Activated T-cell treated with anti-CD3 and anti-CD28 coated beads for 4 hours (primary cell): ENCODE measurements around the gene RELN.

Experiments used
- DNase-seq: peaks from one replicate; pipeline ENCODE4 v3.0.0-alpha.2; 2020

The RELN gene

GRCh38 chr7:103889451-103889850 lies 100.0 kb downstream of the RELN start:
- no peak for DNase-seq

GRCh38 chr7:103888603-103889153 lies 100.8 kb downstream of the RELN start:
- DNase-seq, result no peak

DNA sequence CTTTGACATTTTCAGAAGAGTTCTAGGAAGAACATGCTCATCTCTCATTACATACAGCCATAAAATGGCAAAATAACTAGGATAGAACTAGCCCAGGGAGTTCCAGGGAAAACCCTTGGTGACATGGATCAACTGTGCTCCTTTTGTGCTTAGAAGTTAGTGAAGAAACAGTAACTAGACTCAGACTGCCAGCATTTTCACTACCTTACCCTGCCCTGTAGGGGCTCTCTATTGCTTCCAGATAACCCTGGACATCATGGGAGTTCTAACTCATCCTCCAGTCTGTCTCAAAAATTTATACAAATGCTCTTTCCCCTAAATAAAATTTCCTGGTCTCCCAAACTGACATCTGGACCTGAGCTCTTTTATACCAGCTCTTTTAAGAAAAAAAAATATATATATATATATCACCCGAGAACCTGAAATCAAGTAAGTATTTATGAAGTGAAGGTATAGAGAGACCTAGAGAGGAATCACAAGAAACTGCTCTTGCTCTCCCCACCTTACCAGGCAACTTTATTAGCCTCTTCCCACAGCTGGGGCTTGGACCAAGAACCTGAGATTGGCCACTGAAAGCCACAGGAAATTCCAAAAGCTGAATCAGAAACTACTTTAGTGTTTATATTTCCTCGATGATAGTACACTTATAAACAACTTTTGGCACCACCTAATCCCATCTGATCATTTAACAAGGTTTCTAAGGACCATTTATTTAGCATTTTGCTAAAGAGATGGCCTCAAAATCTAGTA lies 101.4 kb downstream of the RELN start:
- DNase-seq, result no peak

- DNase-seq, result no peak
Measured at GRCh38 chr7:103887050-103887449, 102.4 kb downstream of the RELN start.

DNA sequence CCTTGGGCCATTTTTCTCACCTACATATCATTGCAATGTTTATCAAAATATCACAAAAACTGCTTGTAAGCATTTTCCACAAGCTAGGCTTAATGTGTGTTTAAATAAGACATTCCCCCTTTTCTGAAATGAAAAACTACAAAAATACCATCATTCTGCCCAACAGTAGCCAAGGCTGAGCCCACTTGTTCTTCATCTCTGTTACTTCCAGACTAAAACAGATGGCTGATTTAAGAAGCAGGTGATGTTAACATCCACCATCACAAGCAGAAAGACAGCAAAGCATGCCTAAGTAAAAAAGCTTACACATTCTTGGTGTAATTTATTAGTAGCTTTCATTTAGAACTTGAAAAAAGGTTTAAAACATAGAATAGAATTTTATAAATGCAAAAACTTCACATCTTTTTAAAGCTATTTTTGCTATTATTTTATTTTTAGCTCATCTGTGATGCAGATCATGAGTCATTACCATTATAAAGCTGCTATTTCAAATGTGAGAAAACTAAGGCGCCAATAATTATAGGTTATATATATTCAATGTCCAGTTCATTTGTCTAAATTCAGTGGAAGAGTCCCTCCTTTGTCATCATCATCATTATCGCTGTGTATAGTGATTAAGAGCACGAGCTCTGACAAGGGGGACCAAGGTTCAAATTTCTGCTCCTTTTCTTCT lies 109.4 kb downstream of the RELN start:
- DNase-seq, result no peak

- no peak for DNase-seq
Measured at GRCh38 chr7:103879411-103879810, 110.0 kb downstream of the RELN start.

DNA sequence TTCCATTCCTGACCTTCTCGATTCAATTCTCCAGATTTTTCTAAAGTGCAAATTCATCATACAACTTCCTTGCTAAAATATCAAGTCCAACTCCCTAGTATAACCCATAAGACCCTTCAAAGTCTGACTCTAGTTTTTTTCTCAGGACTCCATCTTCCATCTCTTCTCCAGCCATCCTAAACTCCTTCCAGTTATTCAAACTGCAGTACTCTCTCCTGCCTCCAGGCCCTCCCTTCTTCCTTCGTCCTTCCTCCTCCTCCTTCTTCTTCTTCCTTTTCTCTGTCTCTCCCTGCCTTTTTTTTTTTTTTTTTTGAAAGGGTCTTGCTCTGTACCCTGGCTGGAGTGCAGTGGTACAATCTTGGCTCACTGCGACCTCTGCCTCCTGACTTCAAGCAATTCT lies 111.9 kb downstream of the RELN start:
- no peak for DNase-seq

DNA sequence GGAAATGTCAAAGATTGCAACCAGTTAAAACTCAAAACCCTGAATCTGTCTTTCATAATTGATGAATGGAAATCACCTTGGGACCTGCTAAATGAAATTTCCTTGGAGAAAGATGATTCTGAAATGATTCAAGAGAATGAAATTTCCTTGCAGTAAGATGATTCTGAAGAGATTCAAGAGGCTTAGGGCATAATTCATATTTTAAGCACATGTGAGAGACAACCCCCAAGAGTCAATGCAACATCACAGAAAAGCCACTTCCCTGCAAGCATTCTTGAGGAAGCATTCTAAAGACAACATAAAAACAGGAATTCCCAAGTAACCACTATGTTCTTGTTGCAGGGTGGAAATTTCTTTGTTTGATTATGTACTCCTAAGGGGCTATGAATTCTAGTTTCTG lies 113.7 kb downstream of the RELN start:
- DNase-seq, result no peak

DNA sequence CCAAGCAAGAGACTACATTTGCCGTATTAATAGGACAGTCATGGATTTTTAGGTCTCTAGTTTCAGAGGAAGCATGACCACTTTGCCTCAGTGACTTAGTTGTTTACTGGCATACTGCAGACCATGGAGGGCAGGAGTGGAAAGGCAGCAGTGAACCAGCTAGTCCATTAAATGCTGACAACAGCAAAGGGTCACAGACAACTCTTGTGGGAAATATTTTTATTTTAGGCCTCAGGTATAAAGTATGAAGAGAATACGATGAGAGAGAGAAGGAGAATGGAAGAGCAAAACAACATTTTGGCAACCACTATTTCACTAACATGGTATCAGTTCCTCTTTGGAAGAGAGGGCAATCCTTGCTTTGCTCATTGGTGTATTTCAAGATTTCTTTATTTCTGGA lies 118.0 kb downstream of the RELN start:
- DNase-seq, result no peak

GRCh38 chr7:103870664-103871063 lies 118.8 kb downstream of the RELN start:
- DNase-seq, result no peak

DNA sequence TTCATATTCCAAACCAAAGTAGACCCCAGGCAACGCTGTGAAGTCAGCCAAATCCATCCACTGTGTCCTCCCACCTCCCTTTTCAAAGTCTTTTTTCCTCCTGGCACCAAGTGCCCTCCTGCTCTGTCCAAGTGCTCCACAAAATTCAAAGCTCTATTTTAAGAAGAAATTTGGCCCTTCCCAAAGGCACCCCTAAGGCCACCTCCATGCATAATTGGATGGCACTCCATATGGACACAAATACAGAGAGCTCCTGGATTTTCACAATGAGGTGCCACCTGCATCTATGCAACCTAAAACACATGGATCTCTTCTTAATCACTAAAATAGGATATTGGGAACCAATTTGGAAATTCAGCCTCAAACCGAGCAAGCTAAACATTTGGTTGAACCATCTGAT lies 121.6 kb downstream of the RELN start:
- DNase-seq, result no peak

DNA sequence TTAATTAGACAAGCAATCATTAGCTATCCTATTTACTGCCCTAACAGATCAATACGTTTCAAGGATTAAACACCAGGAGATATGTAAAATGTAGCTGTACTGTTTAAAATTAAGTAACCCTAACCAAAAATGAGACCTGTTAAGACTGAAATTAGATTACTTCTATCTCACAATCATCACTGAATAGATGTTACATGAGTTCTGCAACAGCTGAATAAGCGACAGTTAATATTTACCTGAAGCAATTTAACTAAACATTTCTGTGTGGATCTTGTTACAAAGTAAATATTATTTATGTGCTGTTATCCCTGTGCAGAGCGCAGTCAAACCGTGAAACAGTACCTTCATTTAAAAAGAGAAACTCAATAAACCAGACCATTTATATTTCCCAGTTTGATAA lies 122.5 kb downstream of the RELN start:
- DNase-seq, result no peak

DNA sequence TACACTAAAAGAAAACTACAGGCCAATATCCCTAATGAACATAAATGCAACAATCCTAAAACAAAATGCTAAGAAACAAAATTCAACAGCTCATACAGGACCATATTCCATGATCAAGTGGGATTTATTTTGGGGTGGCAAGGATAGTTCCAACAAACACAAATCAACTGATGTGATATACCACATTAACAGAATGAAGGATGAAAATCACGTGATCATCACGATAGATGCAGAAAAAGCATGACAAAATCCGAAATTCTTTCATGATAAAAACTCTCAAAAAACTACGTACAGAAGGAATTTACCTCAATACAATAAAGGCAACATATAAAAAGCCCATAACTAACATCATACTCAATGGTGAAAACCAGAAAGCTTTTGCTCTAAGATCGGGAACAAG lies 124.0 kb downstream of the RELN start:
- no peak for DNase-seq

DNA sequence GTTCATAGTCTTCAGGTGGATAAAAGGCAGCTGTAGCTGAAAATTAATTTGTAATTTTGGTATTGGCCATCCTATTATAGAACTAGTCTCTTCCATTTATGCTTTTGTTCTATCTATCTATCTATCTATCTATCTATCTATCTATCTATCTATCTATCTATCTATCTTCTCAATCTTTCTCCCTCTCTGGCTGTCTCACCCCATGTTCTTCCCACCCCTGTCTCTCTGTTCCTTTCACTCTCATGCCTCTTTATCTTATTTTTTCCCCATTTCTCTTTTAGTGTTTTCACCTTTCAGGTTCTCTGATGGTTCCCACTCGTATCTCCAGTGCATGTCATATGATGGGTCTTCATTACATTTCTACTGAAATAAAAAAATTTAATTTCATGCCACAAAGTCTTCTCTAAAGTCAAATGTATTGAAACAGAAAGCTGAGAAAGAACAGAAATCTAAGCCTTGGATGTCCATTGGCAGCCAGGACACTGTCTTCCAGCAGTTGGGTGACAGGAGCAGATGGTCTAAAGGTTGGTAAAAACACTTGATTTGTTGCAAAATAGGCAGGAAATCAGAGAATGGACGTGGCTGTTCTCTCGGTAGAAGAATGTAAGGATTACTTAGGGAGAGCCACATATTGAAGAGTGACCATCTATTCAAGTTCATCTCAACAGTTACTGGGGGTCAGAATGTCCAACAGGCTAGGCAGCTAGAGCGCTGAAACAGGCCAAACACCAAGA lies 127.0 kb downstream of the RELN start:
- DNase-seq, result no peak

DNA sequence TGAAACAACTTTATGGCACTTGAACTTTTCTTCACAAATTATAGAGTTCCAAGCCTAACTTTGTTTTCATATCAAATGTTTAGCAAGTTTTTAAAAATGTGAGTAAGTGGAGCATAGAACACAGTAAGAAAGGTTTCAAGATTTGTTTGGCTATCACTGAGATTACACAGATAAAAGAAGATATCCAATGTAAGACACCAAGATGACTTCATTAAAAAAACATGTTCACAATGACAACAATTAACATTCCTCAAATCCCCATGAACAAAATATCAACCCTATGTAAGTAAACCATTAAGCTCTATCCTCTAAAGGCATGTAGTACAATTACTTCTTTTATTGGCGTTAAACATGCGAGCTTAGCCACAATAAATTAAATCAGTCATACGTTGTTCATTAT lies 129.7 kb downstream of the RELN start:
- DNase-seq, result no peak

GRCh38 chr7:103857435-103857834 lies 132.0 kb downstream of the RELN start:
- no peak for DNase-seq

GRCh38 chr7:103856929-103857328 lies 132.5 kb downstream of the RELN start:
- no peak for DNase-seq

- DNase-seq, result no peak
Measured at GRCh38 chr7:103855671-103856070, 133.8 kb downstream of the RELN start.

GRCh38 chr7:103854611-103855010 lies 134.8 kb downstream of the RELN start:
- no peak for DNase-seq

DNA sequence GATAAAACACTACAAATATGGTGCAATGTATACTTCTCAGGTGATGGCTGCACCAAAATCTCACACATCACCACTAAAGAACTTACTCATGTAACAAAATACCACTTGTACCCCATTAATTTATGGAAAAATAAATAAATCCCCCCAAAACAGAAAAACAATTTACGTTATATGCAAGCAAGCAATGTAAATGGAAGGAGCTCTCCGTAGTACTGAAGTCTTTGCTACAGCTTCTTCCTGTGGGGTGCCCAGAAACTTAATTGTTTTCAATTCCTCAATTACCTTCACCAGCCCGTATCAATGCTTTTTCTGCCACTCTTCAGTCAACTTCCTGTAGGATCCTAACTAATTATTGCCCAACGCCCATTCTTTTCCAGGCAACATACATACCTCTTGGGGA lies 138.1 kb downstream of the RELN start:
- no peak for DNase-seq

DNA sequence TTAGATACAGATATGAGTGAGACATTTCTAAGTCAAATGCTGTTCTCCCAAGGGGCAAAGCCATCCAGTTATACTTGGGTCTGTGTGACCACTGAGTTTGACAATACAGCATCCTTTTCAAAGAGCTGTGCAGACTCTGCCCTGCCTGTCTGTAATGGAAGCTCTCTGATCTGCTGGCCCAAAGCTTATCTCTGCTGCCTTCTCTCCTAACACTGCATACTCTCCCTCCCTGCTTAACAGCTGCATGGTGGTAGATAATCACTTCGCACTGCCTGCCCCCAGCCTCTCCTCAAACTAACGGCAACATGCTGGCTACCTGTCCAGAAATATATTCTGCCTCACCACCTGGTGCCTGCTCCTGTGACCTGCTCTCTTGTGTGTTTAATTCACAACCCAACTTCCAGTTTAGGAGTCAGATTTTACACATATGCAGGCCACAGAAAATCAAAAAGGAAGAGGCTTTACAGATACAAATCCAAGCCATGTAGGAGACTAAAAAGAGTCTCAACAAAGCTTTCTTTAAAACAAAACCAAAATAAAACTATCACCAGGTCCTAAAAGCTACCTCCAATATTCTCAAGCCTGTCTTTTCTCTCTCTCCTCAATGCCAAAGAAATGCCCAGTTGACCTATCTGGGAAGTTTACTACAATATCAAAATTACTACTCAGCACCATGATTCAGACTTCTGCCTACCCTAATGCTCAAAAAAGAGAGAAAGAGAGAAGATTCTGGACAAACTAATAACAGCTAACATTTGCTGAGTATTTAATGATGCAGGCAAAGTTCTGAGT lies 145.6 kb downstream of the RELN start:
- no peak for DNase-seq

DNA sequence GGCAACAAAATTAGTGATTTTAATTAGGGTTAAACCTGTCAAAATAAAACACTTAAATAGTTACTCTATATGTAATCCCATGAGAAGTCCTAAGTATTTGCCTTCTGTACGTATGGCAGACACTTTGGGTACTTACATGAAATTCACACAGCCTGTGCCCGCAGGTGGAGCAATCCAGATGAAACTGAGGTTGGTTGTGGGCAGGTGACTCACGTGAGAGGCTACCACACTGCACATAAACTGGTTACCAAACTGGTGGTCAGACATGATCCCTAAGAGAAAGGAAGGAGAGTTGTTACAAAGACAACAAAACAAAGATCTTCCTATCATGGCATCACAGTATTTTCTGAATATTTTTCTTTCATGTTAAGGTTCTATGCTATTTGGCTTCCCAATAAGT lies 156.1 kb downstream of the RELN start:
- DNase-seq, result no peak

DNA sequence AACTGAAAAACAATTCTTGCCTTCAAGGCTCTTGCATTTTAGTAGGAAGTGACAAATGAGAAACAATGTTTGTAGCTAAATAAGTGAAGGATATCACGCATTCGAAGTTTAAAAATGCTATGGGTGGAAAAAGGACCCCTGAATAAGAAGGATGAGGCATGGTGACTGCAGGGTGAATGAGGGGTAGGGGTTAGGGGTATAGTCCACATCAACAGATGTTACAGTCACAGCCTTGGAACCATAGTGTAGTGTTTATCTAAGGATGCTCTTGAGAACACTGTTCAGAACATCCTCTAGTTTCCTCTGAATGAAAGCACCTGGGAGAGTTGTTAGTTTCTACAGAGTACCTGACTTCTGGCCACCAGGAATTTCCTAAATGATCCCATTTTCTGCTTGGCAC lies 157.0 kb downstream of the RELN start:
- DNase-seq, result no peak
